Measurements from ENCODE around the gene IFT74.

Gene IFT74

DNA sequence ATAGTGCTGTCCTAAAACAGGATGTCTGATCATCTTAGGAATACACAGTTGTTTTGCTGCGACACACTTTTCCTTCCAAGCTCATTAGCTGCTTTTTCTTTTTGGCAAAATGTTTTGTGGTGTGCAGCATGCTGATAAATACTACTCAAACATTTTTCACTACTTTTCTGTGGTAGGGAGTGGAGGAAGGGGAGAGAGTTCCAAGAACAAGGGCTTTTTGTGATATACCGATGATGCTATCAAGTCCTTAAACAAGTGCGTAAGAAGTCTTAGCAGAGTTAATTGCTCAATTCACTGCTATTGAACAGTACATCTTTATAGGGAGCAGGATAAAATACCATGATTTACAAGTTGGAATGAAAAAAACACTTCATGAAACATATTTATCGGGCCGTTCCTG is 129.2 kb downstream of the IFT74 start:
- H3K27me3 ChIP-seq (ENCODE audit: insufficient read depth, poor library complexity, severe bottlenecking) = no peaks in the 10 kb centered on the region
- DNase-seq (ENCODE audit: low read depth in 1 of 2, low spot score in 1 of 2) = no peak
- no peak for TF ChIP-seq SPI1 (IDR thresholded peaks at IDR 0.05; ENCODE audit: borderline replicate concordance, low read depth)
- no peak for TF ChIP-seq CTCF (IDR thresholded peaks at IDR 0.05; ENCODE audit: insufficient read depth, low read length)
- no peak for TF ChIP-seq REST (IDR thresholded peaks at IDR 0.05; ENCODE audit: insufficient replicate concordance, low read depth)
- TF ChIP-seq POLR2AphosphoS5 (IDR thresholded peaks at IDR 0.05; ENCODE audit: low read depth) = no peak
- no peak for TF ChIP-seq GABPA (IDR thresholded peaks at IDR 0.05; ENCODE audit: low read depth)
- no peak overlapping the region for H3K4me3 ChIP-seq (replicated peaks; ENCODE audit: insufficient read depth, low read length)
- H3K27ac ChIP-seq (replicated peaks) = no peak overlapping the region

- DNase-seq (ENCODE audit: low read depth in 1 of 2, low spot score in 1 of 2) = no peak
- Histone ChIP-seq H3K27me3 (ENCODE audit: insufficient read depth, poor library complexity, severe bottlenecking) (no peaks in the 10 kb centered on the region), H3K4me3 (replicated peaks; ENCODE audit: insufficient read depth, low read length) (no peak overlapping the region), H3K27ac (replicated peaks) (no peak overlapping the region)
- TF ChIP-seq SPI1 (IDR thresholded peaks at IDR 0.05; ENCODE audit: borderline replicate concordance, low read depth) (no peak), CTCF (IDR thresholded peaks at IDR 0.05; ENCODE audit: insufficient read depth, low read length) (no peak), POLR2AphosphoS5 (IDR thresholded peaks at IDR 0.05; ENCODE audit: low read depth) (no peak), GABPA (IDR thresholded peaks at IDR 0.05; ENCODE audit: low read depth) (no peak), REST (IDR thresholded peaks at IDR 0.05; ENCODE audit: insufficient replicate concordance, low read depth) (no peak)
These were observed 130.8 kb downstream of the IFT74 start for GRCh38 chr9:27086818-27087680.

DNA sequence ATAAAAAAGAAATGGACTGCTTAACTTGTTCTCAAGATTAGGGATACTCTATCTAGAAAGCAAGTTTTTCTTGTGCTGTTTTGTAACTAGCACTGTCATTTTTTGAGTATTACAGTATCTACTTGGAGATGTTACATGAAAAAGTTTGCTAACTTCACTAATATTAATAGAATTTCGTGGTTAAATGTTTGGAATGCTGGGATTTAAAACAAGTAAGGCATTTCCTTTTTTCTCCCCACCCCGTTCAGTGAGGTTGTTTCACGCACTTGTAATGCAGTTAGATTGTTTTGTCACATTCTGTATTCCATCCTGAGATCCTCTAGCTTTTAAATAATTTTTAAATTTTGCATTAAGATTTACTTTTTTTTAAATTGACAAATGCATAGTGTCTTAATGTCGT is 132.8 kb downstream of the IFT74 start:
- no peak overlapping the region for H3K27ac ChIP-seq (replicated peaks)
- H3K27me3 ChIP-seq (ENCODE audit: insufficient read depth, poor library complexity, severe bottlenecking) = no peaks in the 10 kb centered on the region
- no peak for TF ChIP-seq GABPA (IDR thresholded peaks at IDR 0.05; ENCODE audit: low read depth)
- no peak for TF ChIP-seq POLR2AphosphoS5 (IDR thresholded peaks at IDR 0.05; ENCODE audit: low read depth)
- TF ChIP-seq CTCF (IDR thresholded peaks at IDR 0.05; ENCODE audit: insufficient read depth, low read length) = no peak
- TF ChIP-seq REST (IDR thresholded peaks at IDR 0.05; ENCODE audit: insufficient replicate concordance, low read depth) = no peak
- no peak for TF ChIP-seq SPI1 (IDR thresholded peaks at IDR 0.05; ENCODE audit: borderline replicate concordance, low read depth)
- no peak overlapping the region for H3K4me3 ChIP-seq (replicated peaks; ENCODE audit: insufficient read depth, low read length)
- DNase-seq (ENCODE audit: low read depth in 1 of 2, low spot score in 1 of 2) = no peak

Data from HL-60 (cell line).